ENCODE data around the gene WAC. TPM values are rescaled to one million over a fixed set of nuclear protein-coding genes. Genes with fewer than 3 reads are reported as not detected.

WAC gene
- total and polyA plus RNA-seq, 2 experiments from 2014 or later = 59.4 to 116 TPM

DNA sequence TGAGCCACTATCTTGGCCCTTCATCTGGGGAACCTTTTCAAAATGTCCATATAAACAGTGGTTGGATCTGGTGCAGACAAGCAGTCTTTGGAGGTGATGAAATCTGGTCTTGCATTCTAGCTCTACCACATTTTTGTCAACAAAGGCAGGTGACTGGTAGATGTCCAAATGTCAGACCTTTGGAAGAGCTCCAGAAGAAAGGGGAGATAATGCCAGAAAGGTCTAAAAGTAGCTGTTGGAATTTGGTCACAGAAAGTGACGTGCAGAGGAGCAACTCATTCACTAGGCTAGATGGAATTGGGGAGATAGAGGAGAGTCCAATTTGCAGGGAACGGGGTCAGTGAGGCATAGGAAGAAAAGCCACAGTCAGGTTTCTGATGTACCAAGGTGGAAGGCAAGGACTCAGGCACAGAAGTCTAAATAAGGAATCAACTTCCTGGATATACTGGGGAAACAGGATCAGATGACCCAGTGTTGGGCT, 36.4 kb upstream of the WAC start:
- Histone ChIP-seq H3K79me2 (replicated peaks; ENCODE audit: insufficient read depth) (no peaks in the 10 kb centered on the region), H4K20me1 (replicated peaks; ENCODE audit: insufficient read depth) (no peaks in the 10 kb centered on the region), H3F3A (replicated peaks; ENCODE audit: low read depth) (no peaks in the 10 kb centered on the region), H3K4me1 (ENCODE audit: insufficient read depth) (peaks cover 3% of the 10 kb centered on the region), H3K36me3 (ENCODE audit: insufficient read depth) (no peaks in the 10 kb centered on the region), H3K27ac (ENCODE audit: low read depth) (no peak overlapping the region), H3K27me3 (ENCODE audit: insufficient read depth) (no peaks in the 10 kb centered on the region), H3K4me3 (no peak overlapping the region), H3K4me2 (no peak overlapping the region), H3K9me2 (ENCODE audit: insufficient read depth) (no peaks in the 10 kb centered on the region), H2AFZ (no peak overlapping the region; the same call in 1 of the 2 replicates)
- H3K36me3 Mint-ChIP-seq (ENCODE audit: low read depth) = no peaks in the 10 kb centered on the region
- peaks cover 6% of the 10 kb centered on the region for H3K27me3 Mint-ChIP-seq (ENCODE audit: insufficient read depth, low read depth, poor library complexity)
- DNase-seq (ENCODE audit: low spot score) (no peak), ATAC-seq (no peak)
- H3K4me3 Mint-ChIP-seq = no peak overlapping the region
- H3K27ac Mint-ChIP-seq = no peak overlapping the region
- no peak for TF ChIP-seq NANOG (IDR thresholded peaks at IDR 0.05; ENCODE audit: borderline replicate concordance)
- no peak for TF ChIP-seq JUNB (IDR thresholded peaks at IDR 0.05; ENCODE audit: unreplicated experiment)
- no peak for TF ChIP-seq CREB1 (CRISPR knock-in tag; IDR thresholded peaks at IDR 0.05; ENCODE audit: low read depth)
- no peak for TF ChIP-seq ZNF331 (CRISPR knock-in tag; IDR thresholded peaks at IDR 0.05; ENCODE audit: low read depth)
- TF ChIP-seq, protein P1, sequence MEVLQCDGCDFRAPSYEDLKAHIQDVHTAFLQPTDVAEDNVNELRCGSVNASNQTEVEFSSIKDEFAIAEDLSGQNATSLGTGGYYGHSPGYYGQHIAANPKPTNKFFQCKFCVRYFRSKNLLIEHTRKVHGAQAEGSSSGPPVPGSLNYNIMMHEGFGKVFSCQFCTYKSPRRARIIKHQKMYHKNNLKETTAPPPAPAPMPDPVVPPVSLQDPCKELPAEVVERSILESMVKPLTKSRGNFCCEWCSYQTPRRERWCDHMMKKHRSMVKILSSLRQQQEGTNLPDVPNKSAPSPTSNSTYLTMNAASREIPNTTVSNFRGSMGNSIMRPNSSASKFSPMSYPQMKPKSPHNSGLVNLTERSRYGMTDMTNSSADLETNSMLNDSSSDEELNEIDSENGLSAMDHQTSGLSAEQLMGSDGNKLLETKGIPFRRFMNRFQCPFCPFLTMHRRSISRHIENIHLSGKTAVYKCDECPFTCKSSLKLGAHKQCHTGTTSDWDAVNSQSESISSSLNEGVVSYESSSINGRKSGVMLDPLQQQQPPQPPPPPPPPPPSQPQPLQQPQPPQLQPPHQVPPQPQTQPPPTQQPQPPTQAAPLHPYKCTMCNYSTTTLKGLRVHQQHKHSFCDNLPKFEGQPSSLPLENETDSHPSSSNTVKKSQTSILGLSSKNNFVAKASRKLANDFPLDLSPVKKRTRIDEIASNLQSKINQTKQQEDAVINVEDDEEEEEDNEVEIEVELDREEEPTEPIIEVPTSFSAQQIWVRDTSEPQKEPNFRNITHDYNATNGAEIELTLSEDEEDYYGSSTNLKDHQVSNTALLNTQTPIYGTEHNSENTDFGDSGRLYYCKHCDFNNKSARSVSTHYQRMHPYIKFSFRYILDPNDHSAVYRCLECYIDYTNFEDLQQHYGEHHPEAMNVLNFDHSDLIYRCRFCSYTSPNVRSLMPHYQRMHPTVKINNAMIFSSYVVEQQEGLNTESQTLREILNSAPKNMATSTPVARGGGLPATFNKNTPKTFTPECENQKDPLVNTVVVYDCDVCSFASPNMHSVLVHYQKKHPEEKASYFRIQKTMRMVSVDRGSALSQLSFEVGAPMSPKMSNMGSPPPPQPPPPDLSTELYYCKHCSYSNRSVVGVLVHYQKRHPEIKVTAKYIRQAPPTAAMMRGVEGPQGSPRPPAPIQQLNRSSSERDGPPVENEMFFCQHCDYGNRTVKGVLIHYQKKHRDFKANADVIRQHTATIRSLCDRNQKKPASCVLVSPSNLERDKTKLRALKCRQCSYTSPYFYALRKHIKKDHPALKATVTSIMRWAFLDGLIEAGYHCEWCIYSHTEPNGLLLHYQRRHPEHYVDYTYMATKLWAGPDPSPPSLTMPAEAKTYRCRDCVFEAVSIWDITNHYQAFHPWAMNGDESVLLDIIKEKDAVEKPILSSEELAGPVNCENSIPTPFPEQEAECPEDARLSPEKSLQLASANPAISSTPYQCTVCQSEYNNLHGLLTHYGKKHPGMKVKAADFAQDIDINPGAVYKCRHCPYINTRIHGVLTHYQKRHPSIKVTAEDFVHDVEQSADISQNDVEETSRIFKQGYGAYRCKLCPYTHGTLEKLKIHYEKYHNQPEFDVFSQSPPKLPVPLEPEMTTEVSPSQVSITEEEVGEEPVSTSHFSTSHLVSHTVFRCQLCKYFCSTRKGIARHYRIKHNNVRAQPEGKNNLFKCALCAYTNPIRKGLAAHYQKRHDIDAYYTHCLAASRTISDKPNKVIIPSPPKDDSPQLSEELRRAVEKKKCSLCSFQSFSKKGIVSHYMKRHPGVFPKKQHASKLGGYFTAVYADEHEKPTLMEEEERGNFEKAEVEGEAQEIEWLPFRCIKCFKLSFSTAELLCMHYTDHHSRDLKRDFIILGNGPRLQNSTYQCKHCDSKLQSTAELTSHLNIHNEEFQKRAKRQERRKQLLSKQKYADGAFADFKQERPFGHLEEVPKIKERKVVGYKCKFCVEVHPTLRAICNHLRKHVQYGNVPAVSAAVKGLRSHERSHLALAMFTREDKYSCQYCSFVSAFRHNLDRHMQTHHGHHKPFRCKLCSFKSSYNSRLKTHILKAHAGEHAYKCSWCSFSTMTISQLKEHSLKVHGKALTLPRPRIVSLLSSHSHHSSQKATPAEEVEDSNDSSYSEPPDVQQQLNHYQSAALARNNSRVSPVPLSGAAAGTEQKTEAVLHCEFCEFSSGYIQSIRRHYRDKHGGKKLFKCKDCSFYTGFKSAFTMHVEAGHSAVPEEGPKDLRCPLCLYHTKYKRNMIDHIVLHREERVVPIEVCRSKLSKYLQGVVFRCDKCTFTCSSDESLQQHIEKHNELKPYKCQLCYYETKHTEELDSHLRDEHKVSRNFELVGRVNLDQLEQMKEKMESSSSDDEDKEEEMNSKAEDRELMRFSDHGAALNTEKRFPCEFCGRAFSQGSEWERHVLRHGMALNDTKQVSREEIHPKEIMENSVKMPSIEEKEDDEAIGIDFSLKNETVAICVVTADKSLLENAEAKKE (CRISPR knock-in tag; IDR thresholded peaks at IDR 0.05) = no peak
- TF ChIP-seq, protein P2, sequence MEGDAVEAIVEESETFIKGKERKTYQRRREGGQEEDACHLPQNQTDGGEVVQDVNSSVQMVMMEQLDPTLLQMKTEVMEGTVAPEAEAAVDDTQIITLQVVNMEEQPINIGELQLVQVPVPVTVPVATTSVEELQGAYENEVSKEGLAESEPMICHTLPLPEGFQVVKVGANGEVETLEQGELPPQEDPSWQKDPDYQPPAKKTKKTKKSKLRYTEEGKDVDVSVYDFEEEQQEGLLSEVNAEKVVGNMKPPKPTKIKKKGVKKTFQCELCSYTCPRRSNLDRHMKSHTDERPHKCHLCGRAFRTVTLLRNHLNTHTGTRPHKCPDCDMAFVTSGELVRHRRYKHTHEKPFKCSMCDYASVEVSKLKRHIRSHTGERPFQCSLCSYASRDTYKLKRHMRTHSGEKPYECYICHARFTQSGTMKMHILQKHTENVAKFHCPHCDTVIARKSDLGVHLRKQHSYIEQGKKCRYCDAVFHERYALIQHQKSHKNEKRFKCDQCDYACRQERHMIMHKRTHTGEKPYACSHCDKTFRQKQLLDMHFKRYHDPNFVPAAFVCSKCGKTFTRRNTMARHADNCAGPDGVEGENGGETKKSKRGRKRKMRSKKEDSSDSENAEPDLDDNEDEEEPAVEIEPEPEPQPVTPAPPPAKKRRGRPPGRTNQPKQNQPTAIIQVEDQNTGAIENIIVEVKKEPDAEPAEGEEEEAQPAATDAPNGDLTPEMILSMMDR (conservative IDR thresholded peaks at IDR 0.05; ENCODE audit: low read depth in 2 of 2) = no peak
- no peak for TF ChIP-seq ZNF114 (CRISPR knock-in tag; IDR thresholded peaks at IDR 0.05)
- TF ChIP-seq, protein P3, sequence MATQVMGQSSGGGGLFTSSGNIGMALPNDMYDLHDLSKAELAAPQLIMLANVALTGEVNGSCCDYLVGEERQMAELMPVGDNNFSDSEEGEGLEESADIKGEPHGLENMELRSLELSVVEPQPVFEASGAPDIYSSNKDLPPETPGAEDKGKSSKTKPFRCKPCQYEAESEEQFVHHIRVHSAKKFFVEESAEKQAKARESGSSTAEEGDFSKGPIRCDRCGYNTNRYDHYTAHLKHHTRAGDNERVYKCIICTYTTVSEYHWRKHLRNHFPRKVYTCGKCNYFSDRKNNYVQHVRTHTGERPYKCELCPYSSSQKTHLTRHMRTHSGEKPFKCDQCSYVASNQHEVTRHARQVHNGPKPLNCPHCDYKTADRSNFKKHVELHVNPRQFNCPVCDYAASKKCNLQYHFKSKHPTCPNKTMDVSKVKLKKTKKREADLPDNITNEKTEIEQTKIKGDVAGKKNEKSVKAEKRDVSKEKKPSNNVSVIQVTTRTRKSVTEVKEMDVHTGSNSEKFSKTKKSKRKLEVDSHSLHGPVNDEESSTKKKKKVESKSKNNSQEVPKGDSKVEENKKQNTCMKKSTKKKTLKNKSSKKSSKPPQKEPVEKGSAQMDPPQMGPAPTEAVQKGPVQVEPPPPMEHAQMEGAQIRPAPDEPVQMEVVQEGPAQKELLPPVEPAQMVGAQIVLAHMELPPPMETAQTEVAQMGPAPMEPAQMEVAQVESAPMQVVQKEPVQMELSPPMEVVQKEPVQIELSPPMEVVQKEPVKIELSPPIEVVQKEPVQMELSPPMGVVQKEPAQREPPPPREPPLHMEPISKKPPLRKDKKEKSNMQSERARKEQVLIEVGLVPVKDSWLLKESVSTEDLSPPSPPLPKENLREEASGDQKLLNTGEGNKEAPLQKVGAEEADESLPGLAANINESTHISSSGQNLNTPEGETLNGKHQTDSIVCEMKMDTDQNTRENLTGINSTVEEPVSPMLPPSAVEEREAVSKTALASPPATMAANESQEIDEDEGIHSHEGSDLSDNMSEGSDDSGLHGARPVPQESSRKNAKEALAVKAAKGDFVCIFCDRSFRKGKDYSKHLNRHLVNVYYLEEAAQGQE (IDR thresholded peaks at IDR 0.05; ENCODE audit: unreplicated experiment) = no peak
- TF ChIP-seq EZH2 (IDR thresholded peaks at IDR 0.05; ENCODE audit: low read depth, unreplicated experiment) = no peak
- no peak for TF ChIP-seq EZH2phosphoT487 (IDR thresholded peaks at IDR 0.05; ENCODE audit: unreplicated experiment)
- no peak for TF ChIP-seq STAT1 (IDR thresholded peaks at IDR 0.05; ENCODE audit: unreplicated experiment)
- H3K9me3 Mint-ChIP-seq = no peaks in the 10 kb centered on the region; the same call in 2 of the 3 replicates
- H3K4me1 Mint-ChIP-seq = peaks cover 6% of the 10 kb centered on the region; the same call in 2 of the 3 replicates
